Mucosa of descending colon (tissue), 3 donors: ENCODE data around the gene C19orf33. TPM values are rescaled to one million over a fixed set of nuclear protein-coding genes. Genes with fewer than 3 reads are reported as not detected.

Experiments
- ATAC-seq: fragments of 200-7000 bp; cut with Tn5 transposase; one replicate; pipeline ENCODE4 v1.9.1; 2020; ENCODE audit warnings: mild to moderate bottlenecking, moderate library complexity
- DNase-seq, 3 donors: peaks; one replicate each; pipeline ENCODE4 v3.0.0-alpha.2; 2020
- H3K36me3 ChIP-seq: fragments of 200-600 bp; one replicate; pipeline ENCODE4 v1.8.0; 2021; ENCODE audit warnings: low read depth, mild to moderate bottlenecking
- H3K4me1 ChIP-seq: fragments of 200-600 bp; one replicate; pipeline ENCODE4 v1.8.0; 2021; ENCODE audit warnings: low read depth, mild to moderate bottlenecking
- H3K4me3 ChIP-seq: fragments of 200-600 bp; one replicate; pipeline ENCODE4 v1.8.0; 2021; ENCODE audit warnings: mild to moderate bottlenecking
- H3K9me3 ChIP-seq: fragments of 200-600 bp; one replicate; pipeline ENCODE4 v1.8.0; 2021; ENCODE audit warnings: mild to moderate bottlenecking
- intact Hi-C, 2 donors: fragments of 100-400 bp; cut with DNase I in 1 of 2; cut with micrococcal nuclease in 1 of 2; formaldehyde crosslinking; loops; one replicate each; pipeline versions ENCODE4 v1.11.0 to v1.11.1; 2022; cut with DNase I, micrococcal nuclease
- total RNA-seq, 3 donors: library from RNA; stranded (reverse); fragmentation: NEBNext Ultra II Directional in 2 of 3; extraction: Animal tissue kit (Norgen Biotek cat#: 25700) in 2 of 3; gene quantifications; one replicate each; pipeline versions ENCODE4 v1.2.1 to v1.2.4, GENCODE V29; 2021 to 2023
- TF ChIP-seq, protein P1 (sequence below): fragments of 200-600 bp; IDR thresholded peaks from one replicate; pipeline ENCODE4 v1.8.0; 2022; ENCODE audit warnings: antibody characterized with exemption, mild to moderate bottlenecking
- donor health status: DM: no; HTN: no; CAD: no; lungs with moderate emphysema.
- donor health status: DM: no; HTN: no; CAD: no.
- donor health status: DM: no; HTN: yes; CAD: no.

C19orf33 gene
- total RNA-seq, 3 donors from 2014 or later, result 82.5 to 310 (median 235) TPM

DNA sequence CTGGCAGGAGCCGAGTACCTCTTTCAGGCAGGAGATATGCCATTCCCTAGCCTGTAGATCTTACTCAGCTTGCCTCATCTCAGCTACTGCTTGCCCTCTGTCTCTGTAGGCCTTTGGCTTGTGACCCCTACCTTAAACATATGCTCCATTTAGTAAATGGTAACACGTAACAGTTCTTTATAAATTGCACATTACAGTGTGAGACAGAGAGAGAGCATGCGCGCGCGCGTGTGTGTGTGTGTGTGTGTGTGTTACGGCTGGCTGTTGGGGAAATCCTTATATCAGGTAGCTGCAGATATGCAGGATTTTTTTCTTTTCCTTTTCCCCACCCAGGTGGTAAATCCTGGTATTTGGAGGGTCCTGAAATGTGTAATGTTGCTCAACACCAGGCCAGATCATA lies 35.5 kb upstream of the C19orf33 start:
- intact Hi-C loops, result no loop called here
- DNase-seq, result peak in 1 of 3 donors; percentile 66
- H3K4me3 ChIP-seq, result no peak overlapping the region
- H3K9me3 ChIP-seq, result no peaks in the 10 kb centered on the region
- TF ChIP-seq, protein P1, sequence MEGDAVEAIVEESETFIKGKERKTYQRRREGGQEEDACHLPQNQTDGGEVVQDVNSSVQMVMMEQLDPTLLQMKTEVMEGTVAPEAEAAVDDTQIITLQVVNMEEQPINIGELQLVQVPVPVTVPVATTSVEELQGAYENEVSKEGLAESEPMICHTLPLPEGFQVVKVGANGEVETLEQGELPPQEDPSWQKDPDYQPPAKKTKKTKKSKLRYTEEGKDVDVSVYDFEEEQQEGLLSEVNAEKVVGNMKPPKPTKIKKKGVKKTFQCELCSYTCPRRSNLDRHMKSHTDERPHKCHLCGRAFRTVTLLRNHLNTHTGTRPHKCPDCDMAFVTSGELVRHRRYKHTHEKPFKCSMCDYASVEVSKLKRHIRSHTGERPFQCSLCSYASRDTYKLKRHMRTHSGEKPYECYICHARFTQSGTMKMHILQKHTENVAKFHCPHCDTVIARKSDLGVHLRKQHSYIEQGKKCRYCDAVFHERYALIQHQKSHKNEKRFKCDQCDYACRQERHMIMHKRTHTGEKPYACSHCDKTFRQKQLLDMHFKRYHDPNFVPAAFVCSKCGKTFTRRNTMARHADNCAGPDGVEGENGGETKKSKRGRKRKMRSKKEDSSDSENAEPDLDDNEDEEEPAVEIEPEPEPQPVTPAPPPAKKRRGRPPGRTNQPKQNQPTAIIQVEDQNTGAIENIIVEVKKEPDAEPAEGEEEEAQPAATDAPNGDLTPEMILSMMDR, result no peak
- ATAC-seq, result no peak
- peaks cover 57% of the 10 kb centered on the region for H3K4me1 ChIP-seq
- no peaks in the 10 kb centered on the region for H3K36me3 ChIP-seq

DNA sequence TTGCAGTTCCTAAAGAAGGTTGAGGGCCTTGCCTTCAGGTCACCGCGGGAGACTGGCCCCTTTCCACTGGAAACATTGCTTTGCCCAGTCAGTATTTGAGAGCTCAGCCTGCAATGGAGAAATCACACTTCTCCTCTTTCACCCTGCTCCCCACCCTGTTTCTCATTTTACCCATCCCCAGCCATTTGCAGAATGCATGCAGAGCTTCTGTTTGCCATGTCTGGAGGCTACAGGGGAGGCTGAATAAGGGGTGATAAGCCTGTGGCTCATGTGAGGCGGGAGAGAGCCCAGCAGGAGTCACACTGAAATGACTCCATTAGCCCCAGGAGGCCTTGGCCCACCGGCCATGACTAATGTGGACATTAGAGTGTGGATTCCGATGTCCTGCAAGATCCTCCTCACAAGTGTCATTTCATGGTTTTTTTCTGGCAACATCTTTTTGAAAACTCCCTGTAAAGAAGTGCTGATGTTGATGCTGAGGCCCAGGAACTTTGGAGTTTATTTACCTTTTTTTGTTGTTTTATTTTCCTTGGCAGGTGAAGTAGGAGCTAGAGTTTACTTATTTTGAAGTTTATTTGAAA lies 33.4 kb upstream of the C19orf33 start:
- H3K4me3 ChIP-seq, result no peak overlapping the region
- no peaks in the 10 kb centered on the region for H3K36me3 ChIP-seq
- TF ChIP-seq, protein P1, result no peak
- peaks cover 61% of the 10 kb centered on the region for H3K4me1 ChIP-seq
- intact Hi-C loops, result no loop called here
- DNase-seq, result no peak
- no peaks in the 10 kb centered on the region for H3K9me3 ChIP-seq
- no peak for ATAC-seq

DNA sequence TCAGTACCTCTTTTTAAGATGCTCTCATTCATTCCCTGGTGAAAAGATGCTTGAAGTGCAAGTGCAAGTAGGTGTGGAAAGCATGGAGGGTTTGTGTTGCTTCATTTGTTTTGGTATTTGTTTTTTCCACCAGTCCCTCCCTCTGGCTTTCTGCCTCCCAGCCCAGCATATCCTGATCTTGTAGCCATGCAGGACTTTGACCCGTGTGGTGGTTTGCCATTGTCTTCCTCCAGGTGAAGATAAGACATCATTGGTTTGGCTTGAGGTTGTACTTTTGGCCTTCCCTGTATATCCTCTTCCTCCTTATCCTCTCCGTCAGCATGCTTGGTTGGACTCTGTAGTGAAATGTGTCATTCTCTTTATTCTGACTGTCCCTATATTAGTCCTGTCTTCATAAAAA lies 30.6 kb upstream of the C19orf33 start:
- Histone ChIP-seq H3K36me3 (no peaks in the 10 kb centered on the region), H3K4me3 (no peak overlapping the region), H3K4me1 (peaks cover 64% of the 10 kb centered on the region), H3K9me3 (no peaks in the 10 kb centered on the region)
- ATAC-seq (peak; percentile 95), DNase-seq (peak in 2 of 3 donors; percentile 73 to 89)
- TF ChIP-seq, protein P1, result no peak
- intact Hi-C loops, result no loop called here

DNA sequence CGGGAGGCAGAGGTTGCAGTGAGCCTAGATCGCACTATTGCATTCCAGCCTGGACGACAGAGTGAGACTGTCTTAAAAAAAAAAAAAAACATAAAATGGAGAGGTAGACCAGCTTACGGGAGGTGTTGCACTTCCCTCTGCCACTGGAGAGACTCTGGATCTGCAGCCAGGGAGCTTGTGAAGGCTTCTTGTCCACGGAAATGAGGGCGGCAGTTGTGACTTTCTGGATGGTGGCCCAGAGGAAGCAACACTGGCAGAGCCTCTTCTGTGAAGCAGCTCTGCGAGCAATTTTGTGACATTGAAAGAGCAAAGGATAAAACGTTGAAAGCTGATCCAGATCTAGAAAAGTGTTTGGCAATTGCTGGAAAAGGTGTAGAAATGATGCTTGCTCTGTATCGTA lies 29.3 kb upstream of the C19orf33 start:
- no peaks in the 10 kb centered on the region for H3K36me3 ChIP-seq

DNA sequence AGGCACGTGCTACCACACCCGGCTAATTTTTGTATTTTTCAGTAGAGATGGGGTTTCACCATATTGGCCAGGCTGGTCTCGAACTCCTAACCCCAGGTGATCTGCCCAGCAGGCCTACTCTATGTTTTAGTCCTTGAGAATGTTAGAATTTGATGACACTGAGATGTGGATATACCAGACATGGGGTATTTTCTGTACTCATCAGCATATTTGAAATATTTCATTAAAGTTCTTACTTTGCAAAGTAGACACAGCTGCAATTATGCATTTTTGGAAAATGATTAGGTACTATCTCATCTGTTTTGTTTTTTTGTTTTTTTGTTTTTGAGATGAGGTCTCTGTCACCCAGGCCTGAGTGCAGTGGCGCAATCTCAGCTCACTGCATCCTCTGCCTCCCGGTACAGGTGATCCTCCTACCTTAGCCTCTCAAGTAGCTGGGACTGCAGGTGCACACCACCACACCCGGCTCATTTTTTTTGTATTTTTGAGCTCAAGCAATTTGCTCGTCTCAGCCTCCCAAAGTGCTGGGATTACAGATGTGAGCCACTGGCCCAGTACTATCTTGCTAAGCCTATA lies 27.0 kb upstream of the C19orf33 start:
- Histone ChIP-seq H3K4me1 (peaks cover 56% of the 10 kb centered on the region), H3K9me3 (no peaks in the 10 kb centered on the region), H3K36me3 (no peaks in the 10 kb centered on the region), H3K4me3 (no peak overlapping the region)
- ATAC-seq (no peak), DNase-seq (no peak)
- intact Hi-C loops, result no loop called here
- TF ChIP-seq, protein P1, result no peak

More for the DNA sequence above, 29.3 kb upstream of the C19orf33 start:
- Histone ChIP-seq H3K4me3 (no peak overlapping the region), H3K9me3 (no peaks in the 10 kb centered on the region), H3K4me1 (peaks cover 66% of the 10 kb centered on the region)
- TF ChIP-seq, protein P1, result no peak
- intact Hi-C loops, result no loop called here
- DNase-seq (peak in 2 of 3 donors; percentile 57 to 64), ATAC-seq (peak; percentile 31)
